Lower lobe of right lung (tissue), 2 donors: Measurements from ENCODE around the gene LRRC42. TPM values are rescaled to one million over a fixed set of nuclear protein-coding genes. Genes with fewer than 3 reads are reported as not detected.
A peak's percentile ranks its signal among the peaks of the same experiment; 100 is the strongest.

Experiments used
- ATAC-seq, 2 donors: fragments of 200-7000 bp; cut with Tn5 transposase; one replicate each; pipeline ENCODE4 v1.9.1; 2020 to 2022; ENCODE audit warnings: mild to moderate bottlenecking in 2 of 2, moderate library complexity in 2 of 2
- DNase-seq: peaks from one replicate; pipeline ENCODE4 v3.0.0-alpha.2; 2020
- H3K27ac ChIP-seq: fragments of 200-600 bp; one replicate; pipeline ENCODE4 v1.8.0; 2022
- H3K27me3 ChIP-seq: fragments of 200-600 bp; one replicate; pipeline ENCODE4 v1.8.0; 2022; ENCODE audit warnings: low read depth
- H3K36me3 ChIP-seq: fragments of 200-600 bp; one replicate; pipeline ENCODE4 v1.8.0; 2022; ENCODE audit warnings: mild to moderate bottlenecking
- H3K4me1 ChIP-seq: fragments of 200-600 bp; one replicate; pipeline ENCODE4 v1.8.0; 2022
- H3K4me3 ChIP-seq: fragments of 200-600 bp; one replicate; pipeline ENCODE4 v1.8.0; 2022; ENCODE audit warnings: mild to moderate bottlenecking
- H3K9me3 ChIP-seq: fragments of 200-600 bp; one replicate; pipeline ENCODE4 v1.8.0; 2022
- CTCF ChIP-seq: fragments of 200-600 bp; IDR thresholded peaks from one replicate; pipeline ENCODE4 v1.8.0; 2022; ENCODE audit warnings: antibody characterized with exemption, mild to moderate bottlenecking
- intact Hi-C: fragments of 100-400 bp; cut with DNase I; formaldehyde crosslinking; loops from one replicate; pipeline ENCODE4 v1.11.0; 2022
- total RNA-seq: library from RNA; stranded (reverse); fragmentation: NEBNext Ultra II Directional; extraction: Animal tissue kit (Norgen Biotek cat#: 25700); gene quantifications from one replicate; pipeline ENCODE4 v1.2.1, GENCODE V29; 2021
- donor health status: DM: no; HTN: yes; CAD: no; lungs with severe emphysema.

The LRRC42 gene
- total RNA-seq, 1 donor from 2014 or later, result 16.5 TPM

GRCh38 chr1:53954128-53954527 lies 8.0 kb downstream of the LRRC42 start:
- no peak for TF ChIP-seq CTCF
- H3K27ac ChIP-seq, result no peak overlapping the region
- intact Hi-C loops, result loop anchor here (10.0 kb wide), 1 partner anchor 79 kb away; no protein-coding TSS in a partner anchor

GRCh38 chr1:53956308-53957168 lies 10.4 kb downstream of the LRRC42 start:
- H3K4me1 ChIP-seq, result peaks cover 18% of the 10 kb centered on the region
- ATAC-seq (peak in 1 of 2 donors; percentile 58), DNase-seq (no peak)
- intact Hi-C loops, result loop anchor here (10.0 kb wide), 1 partner anchor 82 kb away; no protein-coding TSS in a partner anchor
- H3K9me3 ChIP-seq, result no peaks in the 10 kb centered on the region
- no peak for TF ChIP-seq CTCF
- H3K27ac ChIP-seq, result peak overlapping the region; percentile 65
- H3K36me3 ChIP-seq, result peaks cover 50% of the 10 kb centered on the region
- H3K27me3 ChIP-seq, result no peaks in the 10 kb centered on the region
- no peak overlapping the region for H3K4me3 ChIP-seq

More at GRCh38 chr1:53954128-53954527, 8.0 kb downstream of the LRRC42 start:
- Histone ChIP-seq H3K27me3 (no peaks in the 10 kb centered on the region), H3K4me3 (no peak overlapping the region), H3K4me1 (peaks cover 18% of the 10 kb centered on the region), H3K36me3 (peaks cover 36% of the 10 kb centered on the region), H3K9me3 (no peaks in the 10 kb centered on the region)
- ATAC-seq, result no peak
- DNase-seq, result no peak

GRCh38 chr1:53957194-53957818 lies 11.2 kb downstream of the LRRC42 start:
- intact Hi-C loops, result loop anchor here (10.0 kb wide), 1 partner anchor 83 kb away; no protein-coding TSS in a partner anchor
- Histone ChIP-seq H3K9me3 (no peaks in the 10 kb centered on the region), H3K36me3 (peaks cover 50% of the 10 kb centered on the region), H3K4me3 (no peak overlapping the region), H3K4me1 (peaks cover 18% of the 10 kb centered on the region), H3K27ac (peak overlapping the region; percentile 65), H3K27me3 (no peaks in the 10 kb centered on the region)
- DNase-seq (no peak), ATAC-seq (peak; percentile 53 to 61)
- TF ChIP-seq CTCF, result no peak

GRCh38 chr1:53959664-53960250 lies 13.6 kb downstream of the LRRC42 start:
- Histone ChIP-seq H3K4me3 (no peak overlapping the region), H3K27me3 (no peaks in the 10 kb centered on the region), H3K4me1 (peaks cover 18% of the 10 kb centered on the region), H3K9me3 (no peaks in the 10 kb centered on the region), H3K36me3 (peaks cover 49% of the 10 kb centered on the region), H3K27ac (no peak overlapping the region)
- DNase-seq (no peak), ATAC-seq (peak in 1 of 2 donors; percentile 50)
- intact Hi-C loops, result loop anchor here (10.0 kb wide), 1 partner anchor 85 kb away; no protein-coding TSS in a partner anchor
- TF ChIP-seq CTCF, result peak; percentile 50

- TF ChIP-seq CTCF, result no peak
- H3K9me3 ChIP-seq, result no peaks in the 10 kb centered on the region
- DNase-seq (no peak), ATAC-seq (no peak)
- H3K4me3 ChIP-seq, result no peak overlapping the region
- no peaks in the 10 kb centered on the region for H3K27me3 ChIP-seq
- H3K36me3 ChIP-seq, result peaks cover 72% of the 10 kb centered on the region
- intact Hi-C loops, result no loop called here
- peaks cover 6% of the 10 kb centered on the region for H3K4me1 ChIP-seq
- no peak overlapping the region for H3K27ac ChIP-seq
These were observed 16.2 kb downstream of the LRRC42 start for GRCh38 chr1:53962395-53962794.
